ENCODE results near the gene TRERF1. TPM values are rescaled to one million over a fixed set of nuclear protein-coding genes. Genes with fewer than 3 reads are reported as not detected.

TRERF1 gene
- 10 to 100 TPM in 2 of 4 donors, 1 to 10 TPM in 2; 3.3 to 16.3 (median 7.2) TPM for total RNA-seq

GRCh38 chr6:42451333-42452170, at the start of gene TRERF1:
TSS of gene TRERF1 (minus strand) at chr6:42451926. CDS start at chr6:42269590, 182,336 bp downstream.
- DNase-seq, result peak; percentile 62 to 66
- peak in 1 of 2 donors; percentile 9 for TF ChIP-seq POLR2A (IDR thresholded peaks at IDR 0.05)
- TF ChIP-seq, protein P1, sequence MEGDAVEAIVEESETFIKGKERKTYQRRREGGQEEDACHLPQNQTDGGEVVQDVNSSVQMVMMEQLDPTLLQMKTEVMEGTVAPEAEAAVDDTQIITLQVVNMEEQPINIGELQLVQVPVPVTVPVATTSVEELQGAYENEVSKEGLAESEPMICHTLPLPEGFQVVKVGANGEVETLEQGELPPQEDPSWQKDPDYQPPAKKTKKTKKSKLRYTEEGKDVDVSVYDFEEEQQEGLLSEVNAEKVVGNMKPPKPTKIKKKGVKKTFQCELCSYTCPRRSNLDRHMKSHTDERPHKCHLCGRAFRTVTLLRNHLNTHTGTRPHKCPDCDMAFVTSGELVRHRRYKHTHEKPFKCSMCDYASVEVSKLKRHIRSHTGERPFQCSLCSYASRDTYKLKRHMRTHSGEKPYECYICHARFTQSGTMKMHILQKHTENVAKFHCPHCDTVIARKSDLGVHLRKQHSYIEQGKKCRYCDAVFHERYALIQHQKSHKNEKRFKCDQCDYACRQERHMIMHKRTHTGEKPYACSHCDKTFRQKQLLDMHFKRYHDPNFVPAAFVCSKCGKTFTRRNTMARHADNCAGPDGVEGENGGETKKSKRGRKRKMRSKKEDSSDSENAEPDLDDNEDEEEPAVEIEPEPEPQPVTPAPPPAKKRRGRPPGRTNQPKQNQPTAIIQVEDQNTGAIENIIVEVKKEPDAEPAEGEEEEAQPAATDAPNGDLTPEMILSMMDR (IDR thresholded peaks at IDR 0.05), result no peak
- H3K27ac ChIP-seq, result peak within 1 kb of the TSS; percentile 83 to 93
- H3K36me3 ChIP-seq, result no peaks in the 10 kb centered on the region
- no peaks in the 10 kb centered on the region for H3K4me1 ChIP-seq
- H3K27me3 ChIP-seq, result no peaks in the 10 kb centered on the region
- intact Hi-C loops (cut with DNase I; ENCODE audit: low total_unique reads), result no loop called here
- H3K9me3 ChIP-seq, result no peaks in the 10 kb centered on the region
- peak within 1 kb of the TSS; percentile 79 to 81 for H3K4me3 ChIP-seq

DNA sequence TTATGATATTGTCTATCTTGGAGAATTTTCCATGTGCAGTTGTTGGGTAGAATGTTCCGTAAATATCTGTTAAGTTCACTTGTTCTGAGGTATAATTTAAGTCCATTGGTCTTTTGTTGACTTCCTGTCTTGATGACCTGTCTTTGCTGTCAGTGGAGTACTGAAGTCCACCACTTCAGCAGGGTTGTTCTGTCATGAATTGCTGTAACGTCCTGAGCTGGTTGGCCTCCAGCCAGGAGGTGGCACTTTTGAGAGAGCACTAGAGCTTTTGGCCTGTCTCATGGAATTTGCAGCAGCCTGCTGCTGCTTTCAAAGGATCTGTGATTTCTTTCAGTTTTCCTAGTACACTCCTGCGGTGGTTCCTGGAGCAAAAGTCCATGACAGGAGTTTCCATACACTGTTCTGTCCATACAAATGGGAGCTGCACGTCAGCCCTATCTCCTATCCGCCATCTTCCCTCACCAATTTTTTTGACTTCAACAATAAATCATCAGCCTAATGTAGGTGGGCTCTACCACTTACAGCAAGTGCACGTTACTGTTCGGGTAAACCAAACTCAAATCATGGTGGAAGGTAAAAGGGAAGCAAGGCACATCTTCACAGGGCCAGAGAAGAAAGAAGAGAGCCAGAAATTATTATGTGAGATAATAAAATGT, 46.9 kb upstream of the TRERF1 start:
- no peaks in the 10 kb centered on the region for H3K27me3 ChIP-seq
- DNase-seq, result no peak
- intact Hi-C loops (cut with DNase I; ENCODE audit: low total_unique reads), result no loop called here
- H3K9me3 ChIP-seq, result no peaks in the 10 kb centered on the region
- H3K36me3 ChIP-seq, result no peaks in the 10 kb centered on the region
- TF ChIP-seq, protein P1 (IDR thresholded peaks at IDR 0.05), result no peak
- no peak for TF ChIP-seq POLR2A (IDR thresholded peaks at IDR 0.05)
- H3K4me3 ChIP-seq, result no peak overlapping the region
- H3K4me1 ChIP-seq, result no peaks in the 10 kb centered on the region
- H3K27ac ChIP-seq, result no peak overlapping the region

DNA sequence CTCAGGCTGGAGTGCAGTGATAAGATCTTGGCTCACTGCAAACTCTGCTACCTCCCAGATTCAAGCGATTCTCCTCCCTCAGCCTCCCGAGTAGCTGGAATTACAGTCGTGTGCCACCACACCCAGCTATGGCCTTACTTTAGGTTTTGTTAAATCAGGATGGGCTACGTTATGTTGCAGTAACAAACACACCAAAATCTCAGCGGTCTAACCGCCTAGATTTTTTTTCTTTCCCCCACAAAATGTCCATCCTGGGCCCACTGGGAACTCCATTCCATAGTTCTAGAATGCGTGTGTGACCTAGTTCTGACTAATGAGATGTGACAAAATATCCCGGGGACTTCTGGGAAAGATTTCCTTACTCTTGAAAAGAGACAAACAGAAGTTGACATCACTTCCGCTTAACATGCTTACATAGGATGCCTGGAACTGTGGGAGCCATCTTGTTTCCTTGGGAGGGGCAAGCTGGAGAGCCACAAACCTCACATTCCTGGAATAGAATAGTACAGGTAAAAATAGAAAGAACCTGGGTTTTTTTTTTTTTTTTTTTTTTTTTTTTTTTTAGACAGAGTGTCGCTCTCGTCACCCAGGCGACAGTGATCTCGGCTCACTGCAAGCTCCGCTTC, 42.3 kb upstream of the TRERF1 start:
- Histone ChIP-seq H3K27ac (no peak overlapping the region), H3K4me1 (no peaks in the 10 kb centered on the region), H3K4me3 (no peak overlapping the region), H3K36me3 (no peaks in the 10 kb centered on the region), H3K27me3 (no peaks in the 10 kb centered on the region), H3K9me3 (no peaks in the 10 kb centered on the region)
- DNase-seq, result no peak
- TF ChIP-seq POLR2A (IDR thresholded peaks at IDR 0.05), result no peak
- TF ChIP-seq, protein P1 (IDR thresholded peaks at IDR 0.05), result no peak
- intact Hi-C loops (cut with DNase I; ENCODE audit: low total_unique reads), result loop anchor here (5.0 kb wide), 1 partner anchor 1518 kb away; no protein-coding TSS in a partner anchor

GRCh38 chr6:42488129-42488528, 36.4 kb upstream of the TRERF1 start:
- no peaks in the 10 kb centered on the region for H3K9me3 ChIP-seq
- H3K36me3 ChIP-seq, result no peaks in the 10 kb centered on the region
- TF ChIP-seq, protein P1 (IDR thresholded peaks at IDR 0.05), result no peak
- no peak for TF ChIP-seq POLR2A (IDR thresholded peaks at IDR 0.05)
- H3K27me3 ChIP-seq, result no peaks in the 10 kb centered on the region
- H3K4me3 ChIP-seq, result no peak overlapping the region
- intact Hi-C loops (cut with DNase I; ENCODE audit: low total_unique reads), result no loop called here
- DNase-seq, result no peak
- H3K4me1 ChIP-seq, result no peaks in the 10 kb centered on the region
- no peak overlapping the region for H3K27ac ChIP-seq
